SU-DHL-6 (cell line): ENCODE measurements around the gene MATK.

Experiments used
- CTCF ChIP-seq: fragments of 200-600 bp; sonication (generic); IDR thresholded peaks from one replicate; pipeline ENCODE4 v1.5.1; 2017; ENCODE audit warnings: antibody characterized with exemption, mild to moderate bottlenecking, low read length, moderate library complexity; ENCODE audit not compliant: insufficient read depth, poor library complexity, severe bottlenecking
- EZH2phosphoT487 ChIP-seq: fragments of 200-600 bp; sonication (generic), shearing (Covaris generic); conservative IDR thresholded peaks from 2 replicates; pipeline ENCODE4 v1.6.1; 2018; ENCODE audit warnings: mild to moderate bottlenecking, antibody characterized with exemption, low read length, moderate library complexity, mixed read lengths

GRCh38 chr19:3776479-3777040 lies 9.6 kb downstream of the MATK start:
- TF ChIP-seq CTCF = no peak
- TF ChIP-seq EZH2phosphoT487 = no peak
